ENCODE results near the gene DERL3. TPM values are rescaled to one million over a fixed set of nuclear protein-coding genes. Genes with fewer than 3 reads are reported as not detected.

The DERL3 gene
- total and polyA plus RNA-seq, 2 of the 13 experiments (the other 11 are each of a cell fraction or from before 2014, with no cell fraction given): not detected

- TF ChIP-seq, protein P1, sequence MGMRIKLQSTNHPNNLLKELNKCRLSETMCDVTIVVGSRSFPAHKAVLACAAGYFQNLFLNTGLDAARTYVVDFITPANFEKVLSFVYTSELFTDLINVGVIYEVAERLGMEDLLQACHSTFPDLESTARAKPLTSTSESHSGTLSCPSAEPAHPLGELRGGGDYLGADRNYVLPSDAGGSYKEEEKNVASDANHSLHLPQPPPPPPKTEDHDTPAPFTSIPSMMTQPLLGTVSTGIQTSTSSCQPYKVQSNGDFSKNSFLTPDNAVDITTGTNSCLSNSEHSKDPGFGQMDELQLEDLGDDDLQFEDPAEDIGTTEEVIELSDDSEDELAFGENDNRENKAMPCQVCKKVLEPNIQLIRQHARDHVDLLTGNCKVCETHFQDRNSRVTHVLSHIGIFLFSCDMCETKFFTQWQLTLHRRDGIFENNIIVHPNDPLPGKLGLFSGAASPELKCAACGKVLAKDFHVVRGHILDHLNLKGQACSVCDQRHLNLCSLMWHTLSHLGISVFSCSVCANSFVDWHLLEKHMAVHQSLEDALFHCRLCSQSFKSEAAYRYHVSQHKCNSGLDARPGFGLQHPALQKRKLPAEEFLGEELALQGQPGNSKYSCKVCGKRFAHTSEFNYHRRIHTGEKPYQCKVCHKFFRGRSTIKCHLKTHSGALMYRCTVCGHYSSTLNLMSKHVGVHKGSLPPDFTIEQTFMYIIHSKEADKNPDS (CRISPR knock-in tag; IDR thresholded peaks at IDR 0.05): no peak
- TF ChIP-seq JUNB (CRISPR knock-in tag; IDR thresholded peaks at IDR 0.05; ENCODE audit: borderline replicate concordance): no peak
- TF ChIP-seq NFE2 (CRISPR knock-in tag; IDR thresholded peaks at IDR 0.05): no peak
- TF ChIP-seq ZNF570 (CRISPR knock-in tag; IDR thresholded peaks at IDR 0.05; ENCODE audit: borderline replicate concordance): no peak
- TF ChIP-seq ZNF3 (CRISPR knock-in tag; IDR thresholded peaks at IDR 0.05): peak; percentile 50; the same call in 1 of the 2 replicates
- TF ChIP-seq ATF7 (IDR thresholded peaks at IDR 0.05): no peak
- TF ChIP-seq ATF7 (CRISPR knock-in tag; IDR thresholded peaks at IDR 0.05): no peak
- TF ChIP-seq ZFP1 (CRISPR knock-in tag; IDR thresholded peaks at IDR 0.05): no peak
- TF ChIP-seq ZFP36L2 (CRISPR knock-in tag; IDR thresholded peaks at IDR 0.05): no peak
- TF ChIP-seq PCBP1 (IDR thresholded peaks at IDR 0.05; ENCODE audit: borderline replicate concordance, low read depth, low read length): 0 out of 2 replicates have a peak, but pooled peaks have one; percentile 67
- TF ChIP-seq, protein P2, sequence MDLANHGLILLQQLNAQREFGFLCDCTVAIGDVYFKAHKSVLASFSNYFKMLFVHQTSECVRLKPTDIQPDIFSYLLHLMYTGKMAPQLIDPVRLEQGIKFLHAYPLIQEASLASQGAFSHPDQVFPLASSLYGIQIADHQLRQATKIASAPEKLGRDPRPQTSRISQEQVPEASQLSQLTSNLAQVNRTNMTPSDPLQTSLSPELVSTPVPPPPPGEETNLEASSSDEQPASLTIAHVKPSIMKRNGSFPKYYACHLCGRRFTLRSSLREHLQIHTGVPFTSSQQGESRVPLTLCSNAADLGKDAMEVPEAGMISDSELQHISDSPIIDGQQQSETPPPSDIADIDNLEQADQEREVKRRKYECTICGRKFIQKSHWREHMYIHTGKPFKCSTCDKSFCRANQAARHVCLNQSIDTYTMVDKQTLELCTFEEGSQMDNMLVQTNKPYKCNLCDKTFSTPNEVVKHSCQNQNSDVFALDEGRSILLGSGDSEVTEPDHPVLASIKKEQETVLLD (CRISPR knock-in tag; IDR thresholded peaks at IDR 0.05; ENCODE audit: low read depth): no peak
- no peak; the same call in 1 of the 2 replicates for TF ChIP-seq SAFB2 (CRISPR knock-in tag; IDR thresholded peaks at IDR 0.05; ENCODE audit: borderline replicate concordance, low read depth)
- TF ChIP-seq ZNF510 (CRISPR knock-in tag; IDR thresholded peaks at IDR 0.05; ENCODE audit: low read depth): no peak
- no peak for TF ChIP-seq HMG20B (CRISPR knock-in tag; conservative IDR thresholded peaks at IDR 0.05)
- no peak; the same call in 1 of the 2 replicates for TF ChIP-seq IRF2 (CRISPR knock-in tag; IDR thresholded peaks at IDR 0.05)
- TF ChIP-seq ISL2 (CRISPR knock-in tag; IDR thresholded peaks at IDR 0.05): peak; percentile 67; the same call in 1 of the 2 replicates
- TF ChIP-seq ZNF652 (CRISPR knock-in tag; IDR thresholded peaks at IDR 0.05; ENCODE audit: borderline replicate concordance, low read depth): no peak
- no peak for TF ChIP-seq ZNF275 (CRISPR knock-in tag; IDR thresholded peaks at IDR 0.05; ENCODE audit: borderline replicate concordance)
- TF ChIP-seq, protein P3, sequence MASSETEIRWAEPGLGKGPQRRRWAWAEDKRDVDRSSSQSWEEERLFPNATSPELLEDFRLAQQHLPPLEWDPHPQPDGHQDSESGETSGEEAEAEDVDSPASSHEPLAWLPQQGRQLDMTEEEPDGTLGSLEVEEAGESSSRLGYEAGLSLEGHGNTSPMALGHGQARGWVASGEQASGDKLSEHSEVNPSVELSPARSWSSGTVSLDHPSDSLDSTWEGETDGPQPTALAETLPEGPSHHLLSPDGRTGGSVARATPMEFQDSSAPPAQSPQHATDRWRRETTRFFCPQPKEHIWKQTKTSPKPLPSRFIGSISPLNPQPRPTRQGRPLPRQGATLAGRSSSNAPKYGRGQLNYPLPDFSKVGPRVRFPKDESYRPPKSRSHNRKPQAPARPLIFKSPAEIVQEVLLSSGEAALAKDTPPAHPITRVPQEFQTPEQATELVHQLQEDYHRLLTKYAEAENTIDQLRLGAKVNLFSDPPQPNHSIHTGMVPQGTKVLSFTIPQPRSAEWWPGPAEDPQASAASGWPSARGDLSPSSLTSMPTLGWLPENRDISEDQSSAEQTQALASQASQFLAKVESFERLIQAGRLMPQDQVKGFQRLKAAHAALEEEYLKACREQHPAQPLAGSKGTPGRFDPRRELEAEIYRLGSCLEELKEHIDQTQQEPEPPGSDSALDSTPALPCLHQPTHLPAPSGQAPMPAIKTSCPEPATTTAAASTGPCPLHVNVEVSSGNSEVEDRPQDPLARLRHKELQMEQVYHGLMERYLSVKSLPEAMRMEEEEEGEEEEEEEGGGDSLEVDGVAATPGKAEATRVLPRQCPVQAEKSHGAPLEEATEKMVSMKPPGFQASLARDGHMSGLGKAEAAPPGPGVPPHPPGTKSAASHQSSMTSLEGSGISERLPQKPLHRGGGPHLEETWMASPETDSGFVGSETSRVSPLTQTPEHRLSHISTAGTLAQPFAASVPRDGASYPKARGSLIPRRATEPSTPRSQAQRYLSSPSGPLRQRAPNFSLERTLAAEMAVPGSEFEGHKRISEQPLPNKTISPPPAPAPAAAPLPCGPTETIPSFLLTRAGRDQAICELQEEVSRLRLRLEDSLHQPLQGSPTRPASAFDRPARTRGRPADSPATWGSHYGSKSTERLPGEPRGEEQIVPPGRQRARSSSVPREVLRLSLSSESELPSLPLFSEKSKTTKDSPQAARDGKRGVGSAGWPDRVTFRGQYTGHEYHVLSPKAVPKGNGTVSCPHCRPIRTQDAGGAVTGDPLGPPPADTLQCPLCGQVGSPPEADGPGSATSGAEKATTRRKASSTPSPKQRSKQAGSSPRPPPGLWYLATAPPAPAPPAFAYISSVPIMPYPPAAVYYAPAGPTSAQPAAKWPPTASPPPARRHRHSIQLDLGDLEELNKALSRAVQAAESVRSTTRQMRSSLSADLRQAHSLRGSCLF (CRISPR knock-in tag; IDR thresholded peaks at IDR 0.05; ENCODE audit: borderline replicate concordance): no peak
- TF ChIP-seq ZNF564 (CRISPR knock-in tag; IDR thresholded peaks at IDR 0.05): no peak; the same call in 1 of the 2 replicates
Measured at GRCh38 chr22:23849009-23850006, 10.5 kb upstream of the DERL3 start (continued).
